ENCODE measurements around the gene CPT2. TPM values are rescaled to one million over a fixed set of nuclear protein-coding genes. Genes with fewer than 3 reads are reported as not detected.
A peak's percentile ranks its signal among the peaks of the same experiment; 100 is the strongest.

Gene CPT2
- total and polyA plus RNA-seq, 9 of the 15 experiments (the other 6 are each of a cell fraction or from before 2014, with no cell fraction given): 7.6 to 25.1 (median 16.8) TPM

DNA sequence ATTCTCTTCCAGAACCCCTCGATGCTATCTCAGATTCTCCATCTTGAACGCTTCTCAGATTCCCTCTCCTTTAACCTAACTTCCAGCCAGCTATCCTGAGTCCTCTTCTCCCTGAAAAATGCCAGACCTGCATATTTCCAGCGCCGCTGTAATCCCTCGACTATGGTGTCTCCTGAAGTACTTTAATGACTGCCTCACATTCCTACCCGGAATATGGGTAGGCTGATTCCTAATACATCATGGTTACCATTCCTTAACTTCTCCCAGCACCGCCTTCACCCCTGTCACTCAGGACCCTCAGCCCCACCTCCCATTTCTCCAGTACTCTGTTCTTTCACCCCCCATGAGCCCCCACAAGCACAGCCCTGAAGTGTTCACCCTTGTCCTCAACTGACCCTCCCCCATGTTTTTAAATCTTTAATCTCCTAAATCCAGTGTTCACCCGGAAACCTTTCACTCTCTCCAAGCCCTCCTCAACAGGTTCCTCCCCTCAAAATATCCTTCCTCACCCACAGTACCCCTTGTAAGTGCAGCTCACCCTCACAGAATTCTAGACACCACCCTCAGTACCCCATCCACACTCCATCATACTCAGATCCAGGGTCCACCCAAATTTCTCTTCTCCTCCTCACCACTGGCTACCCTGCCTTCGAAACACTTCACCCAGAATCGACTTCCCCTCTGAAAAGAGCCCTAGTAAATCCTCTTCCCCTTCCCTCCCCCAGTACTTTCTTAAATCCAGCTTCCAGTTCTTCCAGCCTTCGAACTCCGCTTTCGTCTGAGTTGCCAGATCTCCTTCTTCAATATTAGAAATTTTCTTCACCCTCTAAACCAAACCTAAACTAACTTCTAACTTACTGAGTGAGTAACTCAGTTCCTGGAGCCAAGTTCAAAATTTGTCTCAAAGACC lies 922 bp downstream of the CPT2 start (continued):
- TF ChIP-seq FOXJ2 (tag; IDR thresholded peaks at IDR 0.05): no peak
- TF ChIP-seq, protein P1, sequence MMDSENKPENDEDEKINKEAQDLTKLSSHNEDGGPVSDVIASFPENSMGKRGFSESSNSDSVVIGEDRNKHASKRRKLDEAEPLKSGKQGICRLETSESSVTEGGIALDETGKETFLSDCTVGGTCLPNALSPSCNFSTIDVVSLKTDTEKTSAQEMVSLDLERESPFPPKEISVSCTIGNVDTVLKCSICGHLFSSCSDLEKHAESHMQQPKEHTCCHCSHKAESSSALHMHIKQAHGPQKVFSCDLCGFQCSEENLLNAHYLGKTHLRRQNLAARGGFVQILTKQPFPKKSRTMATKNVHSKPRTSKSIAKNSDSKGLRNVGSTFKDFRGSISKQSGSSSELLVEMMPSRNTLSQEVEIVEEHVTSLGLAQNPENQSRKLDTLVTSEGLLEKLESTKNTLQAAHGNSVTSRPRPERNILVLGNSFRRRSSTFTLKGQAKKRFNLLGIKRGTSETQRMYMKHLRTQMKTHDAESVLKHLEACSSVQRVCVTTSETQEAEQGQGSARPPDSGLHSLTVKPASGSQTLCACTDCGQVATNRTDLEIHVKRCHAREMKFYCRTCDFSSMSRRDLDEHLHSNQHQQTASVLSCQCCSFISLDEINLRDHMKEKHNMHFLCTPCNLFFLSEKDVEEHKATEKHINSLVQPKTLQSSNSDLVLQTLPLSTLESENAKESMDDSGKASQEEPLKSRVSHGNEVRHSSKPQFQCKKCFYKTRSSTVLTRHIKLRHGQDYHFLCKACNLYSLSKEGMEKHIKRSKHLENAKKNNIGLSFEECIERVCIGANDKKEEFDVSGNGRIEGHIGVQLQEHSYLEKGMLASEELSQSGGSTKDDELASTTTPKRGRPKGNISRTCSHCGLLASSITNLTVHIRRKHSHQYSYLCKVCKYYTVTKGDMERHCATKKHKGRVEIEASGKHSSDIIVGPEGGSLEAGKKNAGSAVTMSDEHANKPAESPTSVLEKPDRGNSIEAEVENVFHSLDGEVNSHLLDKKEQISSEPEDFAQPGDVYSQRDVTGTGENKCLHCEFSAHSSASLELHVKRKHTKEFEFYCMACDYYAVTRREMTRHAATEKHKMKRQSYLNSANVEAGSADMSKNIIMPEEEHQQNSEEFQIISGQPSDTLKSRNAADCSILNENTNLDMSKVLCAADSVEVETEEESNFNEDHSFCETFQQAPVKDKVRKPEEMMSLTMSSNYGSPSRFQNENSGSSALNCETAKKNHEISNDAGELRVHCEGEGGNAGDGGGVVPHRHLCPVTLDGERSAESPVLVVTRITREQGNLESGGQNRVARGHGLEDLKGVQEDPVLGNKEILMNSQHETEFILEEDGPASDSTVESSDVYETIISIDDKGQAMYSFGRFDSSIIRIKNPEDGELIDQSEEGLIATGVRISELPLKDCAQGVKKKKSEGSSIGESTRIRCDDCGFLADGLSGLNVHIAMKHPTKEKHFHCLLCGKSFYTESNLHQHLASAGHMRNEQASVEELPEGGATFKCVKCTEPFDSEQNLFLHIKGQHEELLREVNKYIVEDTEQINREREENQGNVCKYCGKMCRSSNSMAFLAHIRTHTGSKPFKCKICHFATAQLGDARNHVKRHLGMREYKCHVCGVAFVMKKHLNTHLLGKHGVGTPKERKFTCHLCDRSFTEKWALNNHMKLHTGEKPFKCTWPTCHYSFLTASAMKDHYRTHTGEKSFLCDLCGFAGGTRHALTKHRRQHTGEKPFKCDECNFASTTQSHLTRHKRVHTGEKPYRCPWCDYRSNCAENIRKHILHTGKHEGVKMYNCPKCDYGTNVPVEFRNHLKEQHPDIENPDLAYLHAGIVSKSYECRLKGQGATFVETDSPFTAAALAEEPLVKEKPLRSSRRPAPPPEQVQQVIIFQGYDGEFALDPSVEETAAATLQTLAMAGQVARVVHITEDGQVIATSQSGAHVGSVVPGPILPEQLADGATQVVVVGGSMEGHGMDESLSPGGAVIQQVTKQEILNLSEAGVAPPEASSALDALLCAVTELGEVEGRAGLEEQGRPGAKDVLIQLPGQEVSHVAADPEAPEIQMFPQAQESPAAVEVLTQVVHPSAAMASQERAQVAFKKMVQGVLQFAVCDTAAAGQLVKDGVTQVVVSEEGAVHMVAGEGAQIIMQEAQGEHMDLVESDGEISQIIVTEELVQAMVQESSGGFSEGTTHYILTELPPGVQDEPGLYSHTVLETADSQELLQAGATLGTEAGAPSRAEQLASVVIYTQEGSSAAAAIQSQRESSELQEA (IDR thresholded peaks at IDR 0.05; ENCODE audit: low read depth): peak; percentile 35; the same call in 1 of the 2 replicates
- TF ChIP-seq, protein P2, sequence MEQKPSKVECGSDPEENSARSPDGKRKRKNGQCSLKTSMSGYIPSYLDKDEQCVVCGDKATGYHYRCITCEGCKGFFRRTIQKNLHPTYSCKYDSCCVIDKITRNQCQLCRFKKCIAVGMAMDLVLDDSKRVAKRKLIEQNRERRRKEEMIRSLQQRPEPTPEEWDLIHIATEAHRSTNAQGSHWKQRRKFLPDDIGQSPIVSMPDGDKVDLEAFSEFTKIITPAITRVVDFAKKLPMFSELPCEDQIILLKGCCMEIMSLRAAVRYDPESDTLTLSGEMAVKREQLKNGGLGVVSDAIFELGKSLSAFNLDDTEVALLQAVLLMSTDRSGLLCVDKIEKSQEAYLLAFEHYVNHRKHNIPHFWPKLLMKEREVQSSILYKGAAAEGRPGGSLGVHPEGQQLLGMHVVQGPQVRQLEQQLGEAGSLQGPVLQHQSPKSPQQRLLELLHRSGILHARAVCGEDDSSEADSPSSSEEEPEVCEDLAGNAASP (IDR thresholded peaks at IDR 0.05): peak; percentile 44; the same call in 1 of the 2 replicates
- TF ChIP-seq, protein P3, sequence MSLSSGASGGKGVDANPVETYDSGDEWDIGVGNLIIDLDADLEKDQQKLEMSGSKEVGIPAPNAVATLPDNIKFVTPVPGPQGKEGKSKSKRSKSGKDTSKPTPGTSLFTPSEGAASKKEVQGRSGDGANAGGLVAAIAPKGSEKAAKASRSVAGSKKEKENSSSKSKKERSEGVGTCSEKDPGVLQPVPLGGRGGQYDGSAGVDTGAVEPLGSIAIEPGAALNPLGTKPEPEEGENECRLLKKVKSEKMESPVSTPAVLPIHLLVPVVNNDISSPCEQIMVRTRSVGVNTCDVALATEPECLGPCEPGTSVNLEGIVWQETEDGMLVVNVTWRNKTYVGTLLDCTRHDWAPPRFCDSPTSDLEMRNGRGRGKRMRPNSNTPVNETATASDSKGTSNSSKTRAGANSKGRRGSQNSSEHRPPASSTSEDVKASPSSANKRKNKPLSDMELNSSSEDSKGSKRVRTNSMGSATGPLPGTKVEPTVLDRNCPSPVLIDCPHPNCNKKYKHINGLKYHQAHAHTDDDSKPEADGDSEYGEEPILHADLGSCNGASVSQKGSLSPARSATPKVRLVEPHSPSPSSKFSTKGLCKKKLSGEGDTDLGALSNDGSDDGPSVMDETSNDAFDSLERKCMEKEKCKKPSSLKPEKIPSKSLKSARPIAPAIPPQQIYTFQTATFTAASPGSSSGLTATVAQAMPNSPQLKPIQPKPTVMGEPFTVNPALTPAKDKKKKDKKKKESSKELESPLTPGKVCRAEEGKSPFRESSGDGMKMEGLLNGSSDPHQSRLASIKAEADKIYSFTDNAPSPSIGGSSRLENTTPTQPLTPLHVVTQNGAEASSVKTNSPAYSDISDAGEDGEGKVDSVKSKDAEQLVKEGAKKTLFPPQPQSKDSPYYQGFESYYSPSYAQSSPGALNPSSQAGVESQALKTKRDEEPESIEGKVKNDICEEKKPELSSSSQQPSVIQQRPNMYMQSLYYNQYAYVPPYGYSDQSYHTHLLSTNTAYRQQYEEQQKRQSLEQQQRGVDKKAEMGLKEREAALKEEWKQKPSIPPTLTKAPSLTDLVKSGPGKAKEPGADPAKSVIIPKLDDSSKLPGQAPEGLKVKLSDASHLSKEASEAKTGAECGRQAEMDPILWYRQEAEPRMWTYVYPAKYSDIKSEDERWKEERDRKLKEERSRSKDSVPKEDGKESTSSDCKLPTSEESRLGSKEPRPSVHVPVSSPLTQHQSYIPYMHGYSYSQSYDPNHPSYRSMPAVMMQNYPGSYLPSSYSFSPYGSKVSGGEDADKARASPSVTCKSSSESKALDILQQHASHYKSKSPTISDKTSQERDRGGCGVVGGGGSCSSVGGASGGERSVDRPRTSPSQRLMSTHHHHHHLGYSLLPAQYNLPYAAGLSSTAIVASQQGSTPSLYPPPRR (CRISPR knock-in tag; IDR thresholded peaks at IDR 0.05; ENCODE audit: borderline replicate concordance): no peak
- TF ChIP-seq POLR2AphosphoS2 (IDR thresholded peaks at IDR 0.05; ENCODE audit: low read length): peak; percentile 25; the same call in 1 of the 2 replicates
- TF ChIP-seq SMARCE1 (IDR thresholded peaks at IDR 0.05): 0 out of 2 replicates have a peak, but pooled peaks have one; percentile 5
- 0 out of 2 replicates have a peak, but pooled peaks have one; percentile 4 for TF ChIP-seq MAFF (IDR thresholded peaks at IDR 0.05; ENCODE audit: low read length)
- TF ChIP-seq, protein P4, sequence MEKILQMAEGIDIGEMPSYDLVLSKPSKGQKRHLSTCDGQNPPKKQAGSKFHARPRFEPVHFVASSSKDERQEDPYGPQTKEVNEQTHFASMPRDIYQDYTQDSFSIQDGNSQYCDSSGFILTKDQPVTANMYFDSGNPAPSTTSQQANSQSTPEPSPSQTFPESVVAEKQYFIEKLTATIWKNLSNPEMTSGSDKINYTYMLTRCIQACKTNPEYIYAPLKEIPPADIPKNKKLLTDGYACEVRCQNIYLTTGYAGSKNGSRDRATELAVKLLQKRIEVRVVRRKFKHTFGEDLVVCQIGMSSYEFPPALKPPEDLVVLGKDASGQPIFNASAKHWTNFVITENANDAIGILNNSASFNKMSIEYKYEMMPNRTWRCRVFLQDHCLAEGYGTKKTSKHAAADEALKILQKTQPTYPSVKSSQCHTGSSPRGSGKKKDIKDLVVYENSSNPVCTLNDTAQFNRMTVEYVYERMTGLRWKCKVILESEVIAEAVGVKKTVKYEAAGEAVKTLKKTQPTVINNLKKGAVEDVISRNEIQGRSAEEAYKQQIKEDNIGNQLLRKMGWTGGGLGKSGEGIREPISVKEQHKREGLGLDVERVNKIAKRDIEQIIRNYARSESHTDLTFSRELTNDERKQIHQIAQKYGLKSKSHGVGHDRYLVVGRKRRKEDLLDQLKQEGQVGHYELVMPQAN (IDR thresholded peaks at IDR 0.05; ENCODE audit: borderline replicate concordance): 0 out of 2 replicates have a peak, but pooled peaks have one; percentile 22
